ENCODE data around the gene EIF4G3. TPM values are rescaled to one million over a fixed set of nuclear protein-coding genes. Genes with fewer than 3 reads are reported as not detected.

The EIF4G3 gene
- total and polyA plus RNA-seq, 2 donors (not counting 1 experiment from before 2014, with no cell fraction given): 33.6 to 76.0 TPM

GRCh38 chr1:21100481-21100921 is 76.2 kb downstream of the EIF4G3 start:
- Histone ChIP-seq H2AFZ (ENCODE audit: insufficient read depth, low read depth, low read length, poor library complexity, severe bottlenecking) (no peak overlapping the region), H3K9ac (ENCODE audit: low read length) (no peak overlapping the region), H3K36me3 (replicated peaks in 1 of 2; ENCODE audit: control extremely low read depth in 1 of 2, control insufficient read depth in 1 of 2, extremely low read depth in 1 of 2, insufficient read depth in 2 of 2, low read length in 1 of 2) (peaks cover 5 to 8% of the 10 kb centered on the region in 2 experiments), H3K9me3 (ENCODE audit: control extremely low read depth in 1 of 3, control insufficient read depth in 2 of 3, insufficient read depth in 1 of 3, low read length in 2 of 3) (no peaks in the 10 kb centered on the region), H3K27me3 (replicated peaks in 1 of 4; ENCODE audit: control extremely low read depth in 1 of 4, control insufficient read depth in 3 of 4, insufficient read depth in 4 of 4, low read length in 3 of 4) (no peaks in the 10 kb centered on the region), H3K4me2 (replicated peaks; ENCODE audit: low read depth, low read length, poor library complexity, severe bottlenecking) (no peak overlapping the region), H3K4me3 (ENCODE audit: control extremely low read depth in 1 of 5, extremely low read depth in 1 of 5, insufficient read depth in 1 of 5, low read depth in 2 of 5, low read length in 4 of 5) (no peak overlapping the region), H3K4me1 (ENCODE audit: control insufficient read depth in 2 of 2, insufficient read depth in 2 of 2, low read length in 2 of 2) (no peaks in the 10 kb centered on the region), H3K79me2 (ENCODE audit: control insufficient read depth, insufficient read depth, low read length) (peaks cover 16% of the 10 kb centered on the region), H4K20me1 (ENCODE audit: control insufficient read depth, insufficient read depth, low read length, poor library complexity, severe bottlenecking) (no peaks in the 10 kb centered on the region), H3K27ac (ENCODE audit: low read length in 2 of 2) (no peak overlapping the region)
- POLR2A ChIA-PET: no interaction called here
- Mint-ChIP-seq H3K27ac (no peak overlapping the region), H3K4me1 (peaks cover 5% of the 10 kb centered on the region), H3K4me3 (no peak overlapping the region), H3K9me3 (ENCODE audit: insufficient read depth) (no peaks in the 10 kb centered on the region), H3K27me3 (no peaks in the 10 kb centered on the region)
- DNase-seq (no peak), ATAC-seq (ENCODE audit: low read depth) (no peak)
- TF ChIP-seq, protein P1, sequence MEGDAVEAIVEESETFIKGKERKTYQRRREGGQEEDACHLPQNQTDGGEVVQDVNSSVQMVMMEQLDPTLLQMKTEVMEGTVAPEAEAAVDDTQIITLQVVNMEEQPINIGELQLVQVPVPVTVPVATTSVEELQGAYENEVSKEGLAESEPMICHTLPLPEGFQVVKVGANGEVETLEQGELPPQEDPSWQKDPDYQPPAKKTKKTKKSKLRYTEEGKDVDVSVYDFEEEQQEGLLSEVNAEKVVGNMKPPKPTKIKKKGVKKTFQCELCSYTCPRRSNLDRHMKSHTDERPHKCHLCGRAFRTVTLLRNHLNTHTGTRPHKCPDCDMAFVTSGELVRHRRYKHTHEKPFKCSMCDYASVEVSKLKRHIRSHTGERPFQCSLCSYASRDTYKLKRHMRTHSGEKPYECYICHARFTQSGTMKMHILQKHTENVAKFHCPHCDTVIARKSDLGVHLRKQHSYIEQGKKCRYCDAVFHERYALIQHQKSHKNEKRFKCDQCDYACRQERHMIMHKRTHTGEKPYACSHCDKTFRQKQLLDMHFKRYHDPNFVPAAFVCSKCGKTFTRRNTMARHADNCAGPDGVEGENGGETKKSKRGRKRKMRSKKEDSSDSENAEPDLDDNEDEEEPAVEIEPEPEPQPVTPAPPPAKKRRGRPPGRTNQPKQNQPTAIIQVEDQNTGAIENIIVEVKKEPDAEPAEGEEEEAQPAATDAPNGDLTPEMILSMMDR (IDR thresholded peaks at IDR 0.05): no peak
- no peak for TF ChIP-seq EZH2 (IDR thresholded peaks at IDR 0.05; ENCODE audit: borderline replicate concordance, insufficient read depth, low read depth, low read length, poor library complexity, severe bottlenecking)
- CTCF ChIA-PET: no interaction called here
- 41% methylated on average over 5 of the region's 5 CpGs for WGBS (ENCODE audit: insufficient coverage)
- intact Hi-C loops (cut with micrococcal nuclease): no loop called here

DNA sequence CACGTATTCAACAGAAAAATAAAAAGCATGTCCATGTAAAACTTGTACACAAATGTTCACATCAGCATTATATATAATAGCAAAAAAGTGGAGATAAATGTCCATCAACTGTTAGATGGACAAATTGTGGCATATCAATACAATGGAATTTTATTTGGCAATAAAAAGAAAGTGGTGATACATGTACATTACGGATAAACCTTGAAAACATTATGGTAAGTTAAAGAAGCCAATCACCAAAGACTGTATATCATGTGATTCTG is 76.9 kb downstream of the EIF4G3 start:
- no peak overlapping the region for H2AFZ ChIP-seq (ENCODE audit: insufficient read depth, low read depth, low read length, poor library complexity, severe bottlenecking)
- H3K4me1 ChIP-seq (ENCODE audit: control insufficient read depth in 2 of 2, insufficient read depth in 2 of 2, low read length in 2 of 2): no peaks in the 10 kb centered on the region
- POLR2A ChIA-PET: no interaction called here
- no peak for DNase-seq
- H3K4me2 ChIP-seq (replicated peaks; ENCODE audit: low read depth, low read length, poor library complexity, severe bottlenecking): no peak overlapping the region
- ATAC-seq (ENCODE audit: low read depth): no peak
- H3K36me3 ChIP-seq (replicated peaks in 1 of 2; ENCODE audit: control extremely low read depth in 1 of 2, control insufficient read depth in 1 of 2, extremely low read depth in 1 of 2, insufficient read depth in 2 of 2, low read length in 1 of 2): peaks cover 5 to 6% of the 10 kb centered on the region in 2 experiments
- WGBS (ENCODE audit: insufficient coverage): no CpG with 5 or more reads among the region's 2 CpGs
- Mint-ChIP-seq H3K4me3 (no peak overlapping the region), H3K27me3 (no peaks in the 10 kb centered on the region), H3K9me3 (ENCODE audit: insufficient read depth) (no peaks in the 10 kb centered on the region), H3K27ac (no peak overlapping the region), H3K4me1 (peaks cover 5% of the 10 kb centered on the region)
- CTCF ChIA-PET: no interaction called here
- no peaks in the 10 kb centered on the region for H3K27me3 ChIP-seq (replicated peaks in 1 of 4; ENCODE audit: control extremely low read depth in 1 of 4, control insufficient read depth in 3 of 4, insufficient read depth in 4 of 4, low read length in 3 of 4)
- H3K27ac ChIP-seq (ENCODE audit: low read length in 2 of 2): no peak overlapping the region
- no peaks in the 10 kb centered on the region for H3K9me3 ChIP-seq (ENCODE audit: control extremely low read depth in 1 of 3, control insufficient read depth in 2 of 3, insufficient read depth in 1 of 3, low read length in 2 of 3)
- peaks cover 21% of the 10 kb centered on the region for H3K79me2 ChIP-seq (ENCODE audit: control insufficient read depth, insufficient read depth, low read length)
- no peaks in the 10 kb centered on the region for H4K20me1 ChIP-seq (ENCODE audit: control insufficient read depth, insufficient read depth, low read length, poor library complexity, severe bottlenecking)
- H3K4me3 ChIP-seq (ENCODE audit: control extremely low read depth in 1 of 5, extremely low read depth in 1 of 5, insufficient read depth in 1 of 5, low read depth in 2 of 5, low read length in 4 of 5): no peak overlapping the region
- intact Hi-C loops (cut with micrococcal nuclease): no loop called here
- no peak overlapping the region for H3K9ac ChIP-seq (ENCODE audit: low read length)
- TF ChIP-seq, protein P1 (IDR thresholded peaks at IDR 0.05): no peak
- TF ChIP-seq EZH2 (IDR thresholded peaks at IDR 0.05; ENCODE audit: borderline replicate concordance, insufficient read depth, low read depth, low read length, poor library complexity, severe bottlenecking): no peak
